Testis (tissue), 3 donors: ENCODE results near the gene STEAP2. TPM values are rescaled to one million over a fixed set of nuclear protein-coding genes. Genes with fewer than 3 reads are reported as not detected.

ENCODE experiments used
- DNase-seq: peaks from one replicate; pipeline ENCODE4 v3.0.0-alpha.2; 2019
- H3K27ac ChIP-seq, 2 donors: fragments of 200-600 bp; sonication (generic); one replicate each; pipeline ENCODE4 v1.5.1; 2019
- H3K27me3 ChIP-seq: fragments of 200-600 bp; sonication (generic); one replicate; pipeline ENCODE4 v1.5.1; 2019
- H3K36me3 ChIP-seq: fragments of 200-600 bp; sonication (generic); one replicate; pipeline ENCODE4 v1.5.1; 2017; ENCODE audit warnings: low read depth; ENCODE audit errors: missing control alignments
- H3K4me1 ChIP-seq: fragments of 200-600 bp; sonication (generic); one replicate; pipeline ENCODE4 v1.5.1; 2019
- H3K4me3 ChIP-seq, 2 donors: fragments of 200-600 bp; sonication (generic); one replicate each; pipeline ENCODE4 v1.5.1; 2017 to 2019
- H3K9me3 ChIP-seq: fragments of 200-600 bp; sonication (generic); one replicate; pipeline ENCODE4 v1.5.1; 2017
- POLR2A ChIP-seq: fragments of 450-650 bp; IDR thresholded peaks from one replicate; pipeline ENCODE4 v1.6.1; 2017; ENCODE audit warnings: antibody characterized with exemption, mild to moderate bottlenecking, moderate library complexity
- WGBS, 2 donors: methylation state at CpG; one replicate each; pipeline ENCODE4 v1.1.5; 2018; 5-methylcytosine and 5-hydroxymethylcytosine counted together
- intact Hi-C: fragments of 100-400 bp; cut with DNase I; formaldehyde crosslinking; loops from one replicate; pipeline ENCODE4 v1.15.1; 2023; ENCODE audit warnings: low total_unique reads
- polyA plus RNA-seq: library from polyadenylated mRNA; stranded (reverse); fragments of 350-450 nt; fragmentation: Illumina TruSeq; extraction: RNeasy Lipid Tissue Mini Kit (QIAGEN cat#74804); gene quantifications from one replicate; pipeline ENCODE4 v1.2.3, GENCODE V29; 2014; ENCODE audit warnings: low read depth, low replicate concordance; ENCODE audit not compliant: insufficient read depth
- total RNA-seq, 2 donors: library from RNA; depleted of rRNA; stranded (reverse); fragments of >200 nt; gene quantifications; one replicate each; pipeline ENCODE4 v1.2.3, GENCODE V29; 2016
- TF ChIP-seq, protein P1 (sequence below), 3 experiments: fragments of 450-650 bp in 2 of 3; fragments of 200-600 bp in 1 of 3; sonication (generic) in 1 of 3; IDR thresholded peaks; one replicate each; pipeline ENCODE4 v1.5.1; 2016 to 2019; ENCODE audit warnings: antibody characterized with exemption in 3 of 3, mild to moderate bottlenecking in 2 of 3, moderate library complexity in 1 of 3

STEAP2 gene
- total and polyA plus RNA-seq, 3 donors from 2014 or later: 1.8 to 4.5 (median 4.3) TPM

DNA sequence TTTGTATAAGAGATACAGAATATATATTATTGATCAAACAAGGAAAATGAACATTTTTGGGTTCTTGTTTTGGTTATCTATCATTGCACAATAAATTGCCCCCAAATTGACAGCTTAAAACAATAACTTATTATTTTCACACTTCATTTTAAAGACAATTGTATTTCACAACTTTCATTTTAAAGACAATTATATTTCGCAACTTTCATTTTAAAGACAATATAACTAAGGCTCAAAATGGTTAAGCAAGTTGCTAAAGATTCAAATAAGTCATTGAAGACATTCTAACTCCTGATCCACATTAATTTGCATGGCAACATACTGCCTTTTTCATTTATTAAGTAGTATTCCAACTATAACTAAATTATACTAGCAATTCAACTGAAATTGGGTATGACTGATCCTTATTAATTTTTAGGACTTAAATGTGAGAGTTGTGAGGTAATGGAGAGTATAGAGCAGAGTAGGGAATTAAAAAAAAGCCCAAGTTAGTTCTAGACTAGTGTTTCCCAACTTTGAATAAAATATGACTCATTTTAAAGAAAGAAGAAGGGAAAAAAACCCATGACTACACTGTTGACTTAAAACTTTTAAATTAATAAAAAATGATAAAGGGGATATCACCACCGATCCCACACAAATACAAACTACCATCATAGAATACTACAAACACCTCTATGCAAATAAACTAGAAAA lies 9.9 kb upstream of the STEAP2 start:
- intact Hi-C loops: no loop called here
- H3K4me1 ChIP-seq: no peaks in the 10 kb centered on the region
- TF ChIP-seq, protein P1, sequence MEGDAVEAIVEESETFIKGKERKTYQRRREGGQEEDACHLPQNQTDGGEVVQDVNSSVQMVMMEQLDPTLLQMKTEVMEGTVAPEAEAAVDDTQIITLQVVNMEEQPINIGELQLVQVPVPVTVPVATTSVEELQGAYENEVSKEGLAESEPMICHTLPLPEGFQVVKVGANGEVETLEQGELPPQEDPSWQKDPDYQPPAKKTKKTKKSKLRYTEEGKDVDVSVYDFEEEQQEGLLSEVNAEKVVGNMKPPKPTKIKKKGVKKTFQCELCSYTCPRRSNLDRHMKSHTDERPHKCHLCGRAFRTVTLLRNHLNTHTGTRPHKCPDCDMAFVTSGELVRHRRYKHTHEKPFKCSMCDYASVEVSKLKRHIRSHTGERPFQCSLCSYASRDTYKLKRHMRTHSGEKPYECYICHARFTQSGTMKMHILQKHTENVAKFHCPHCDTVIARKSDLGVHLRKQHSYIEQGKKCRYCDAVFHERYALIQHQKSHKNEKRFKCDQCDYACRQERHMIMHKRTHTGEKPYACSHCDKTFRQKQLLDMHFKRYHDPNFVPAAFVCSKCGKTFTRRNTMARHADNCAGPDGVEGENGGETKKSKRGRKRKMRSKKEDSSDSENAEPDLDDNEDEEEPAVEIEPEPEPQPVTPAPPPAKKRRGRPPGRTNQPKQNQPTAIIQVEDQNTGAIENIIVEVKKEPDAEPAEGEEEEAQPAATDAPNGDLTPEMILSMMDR (IDR thresholded peaks at IDR 0.05): no peak
- no peak for TF ChIP-seq POLR2A
- 91 to 93% methylated on average over 2 of the region's 2 CpGs for WGBS, 2 donors
- H3K27me3 ChIP-seq: no peaks in the 10 kb centered on the region
- H3K4me3 ChIP-seq: no peak overlapping the region
- no peak overlapping the region for H3K27ac ChIP-seq
- H3K36me3 ChIP-seq: no peaks in the 10 kb centered on the region
- no peaks in the 10 kb centered on the region for H3K9me3 ChIP-seq
- DNase-seq: no peak

DNA sequence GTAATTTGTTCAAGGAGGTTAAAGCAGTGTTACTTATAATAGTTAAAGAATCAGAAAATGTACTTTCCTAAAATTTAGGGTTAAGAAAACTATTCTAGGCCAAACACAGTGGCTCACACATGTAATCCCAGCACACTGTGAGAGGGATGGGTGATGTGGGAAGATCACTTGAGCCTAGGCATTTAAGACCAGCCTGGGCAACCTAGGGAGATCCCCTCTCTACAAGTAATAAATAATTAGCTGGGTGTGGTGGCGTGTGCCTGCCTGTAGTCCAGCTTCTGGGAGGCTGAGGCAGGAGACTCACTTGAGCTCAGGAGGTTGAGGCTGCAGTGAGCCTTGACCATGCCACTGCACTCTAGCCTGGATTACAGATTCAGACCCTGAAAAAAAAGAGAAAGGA lies 3.6 kb upstream of the STEAP2 start:
- H3K4me1 ChIP-seq: no peaks in the 10 kb centered on the region
- DNase-seq: no peak
- WGBS, 2 donors: 95 to 100% methylated on average over 1 of the region's 1 CpG
- H3K9me3 ChIP-seq: no peaks in the 10 kb centered on the region
- H3K36me3 ChIP-seq: no peaks in the 10 kb centered on the region
- no peaks in the 10 kb centered on the region for H3K27me3 ChIP-seq
- no peak overlapping the region for H3K27ac ChIP-seq
- TF ChIP-seq, protein P1 (IDR thresholded peaks at IDR 0.05): no peak
- TF ChIP-seq POLR2A: no peak
- intact Hi-C loops: no loop called here
- no peak overlapping the region for H3K4me3 ChIP-seq

DNA sequence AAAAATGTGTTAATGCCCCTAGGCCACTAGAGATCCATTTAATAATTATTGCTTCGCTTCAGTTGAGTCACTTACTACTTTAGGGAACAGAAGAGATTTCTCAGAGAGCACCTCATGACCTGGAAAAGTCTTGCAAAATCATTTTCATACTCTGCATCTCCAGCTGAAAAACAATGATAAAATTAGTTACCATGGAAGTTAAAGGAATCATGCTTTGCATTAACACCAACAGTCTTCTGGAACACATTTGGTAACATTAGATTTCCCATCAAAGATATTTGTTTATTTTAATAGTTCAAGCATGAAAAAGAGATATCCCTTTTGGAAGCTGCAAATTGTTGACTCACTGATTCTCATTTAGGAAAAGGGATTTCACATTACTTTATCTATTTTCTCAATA lies 1.8 kb upstream of the STEAP2 start:
- H3K4me1 ChIP-seq: no peaks in the 10 kb centered on the region
- 81 to 94% methylated on average over 1 of the region's 1 CpG for WGBS, 2 donors
- intact Hi-C loops: no loop called here
- H3K27me3 ChIP-seq: no peaks in the 10 kb centered on the region
- H3K27ac ChIP-seq: no peak overlapping the region
- no peaks in the 10 kb centered on the region for H3K9me3 ChIP-seq
- no peak overlapping the region for H3K4me3 ChIP-seq
- DNase-seq: no peak
- TF ChIP-seq POLR2A: no peak
- TF ChIP-seq, protein P1 (IDR thresholded peaks at IDR 0.05): no peak
- H3K36me3 ChIP-seq: no peaks in the 10 kb centered on the region

DNA sequence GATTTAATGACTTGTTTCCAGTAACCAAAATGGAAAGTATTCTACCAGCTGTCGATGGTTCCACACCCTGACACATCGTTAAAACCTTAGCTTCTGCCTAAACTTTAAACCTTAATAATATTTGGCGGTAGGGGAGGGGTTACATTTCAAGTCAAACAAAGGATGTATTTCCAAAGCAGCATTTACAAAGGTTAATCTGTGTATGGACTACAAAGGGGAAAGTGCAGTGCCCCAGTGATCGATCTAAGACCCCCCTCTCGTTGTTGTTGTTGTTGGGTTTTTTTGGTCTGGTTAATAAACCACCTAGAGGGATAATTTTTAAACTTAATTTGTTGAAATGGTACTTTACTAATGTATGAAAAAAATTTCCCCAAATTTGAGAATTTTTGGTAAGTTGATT lies 1.1 kb upstream of the STEAP2 start:
- no peak for DNase-seq
- intact Hi-C loops: no loop called here
- Histone ChIP-seq H3K27me3 (no peaks in the 10 kb centered on the region), H3K4me1 (no peaks in the 10 kb centered on the region), H3K36me3 (no peaks in the 10 kb centered on the region), H3K4me3 (peak overlapping the region in 1 of 2 donors; percentile 78), H3K9me3 (no peaks in the 10 kb centered on the region), H3K27ac (peak overlapping the region in 1 of 2 donors; percentile 85)
- 57 to 76% methylated on average over 5 of the region's 5 CpGs for WGBS, 2 donors
- no peak for TF ChIP-seq POLR2A
- TF ChIP-seq, protein P1 (IDR thresholded peaks at IDR 0.05): no peak

DNA sequence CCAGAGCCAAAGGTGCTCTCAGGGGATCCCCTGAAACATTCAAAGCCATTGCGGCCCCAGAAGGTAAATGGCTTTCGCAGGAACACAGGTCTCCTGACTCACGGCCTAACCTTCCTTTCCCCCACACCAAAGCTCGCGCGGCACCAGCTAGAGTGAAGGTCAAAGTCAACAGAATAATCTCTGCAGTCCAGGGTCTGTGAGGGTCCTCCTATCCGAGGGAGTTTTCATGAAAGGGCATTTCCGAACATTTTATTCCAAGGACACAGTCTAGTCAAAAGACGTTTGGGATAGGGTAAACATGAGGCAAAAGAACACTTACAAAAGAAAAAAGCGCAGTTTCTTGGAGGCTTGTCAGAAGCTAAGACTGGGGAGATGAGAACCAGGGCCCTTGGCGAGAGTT lies 559 bp upstream of the STEAP2 start:
- peak overlapping the region; percentile 66 to 78 for H3K4me3 ChIP-seq
- intact Hi-C loops: no loop called here
- H3K27me3 ChIP-seq: no peaks in the 10 kb centered on the region
- H3K27ac ChIP-seq: peak overlapping the region; percentile 82 to 85
- H3K9me3 ChIP-seq: no peaks in the 10 kb centered on the region
- WGBS, 2 donors: 13 to 14% methylated on average over 11 of the region's 11 CpGs
- TF ChIP-seq POLR2A: no peak
- TF ChIP-seq, protein P1 (IDR thresholded peaks at IDR 0.05): no peak
- peak; percentile 16 for DNase-seq
- H3K36me3 ChIP-seq: no peaks in the 10 kb centered on the region
- H3K4me1 ChIP-seq: no peaks in the 10 kb centered on the region
